Measurements from ENCODE around the gene CACNA2D1.
"Not testable (repeated sequence)": the region's sequence is repeated elsewhere in the genome, so short reads cannot be mapped to it uniquely, and the experiment has no call there.

CACNA2D1 gene

GRCh38 chr7:82156893-82157292 is 286.7 kb downstream of the CACNA2D1 start:
- no peak for DNase-seq

DNA sequence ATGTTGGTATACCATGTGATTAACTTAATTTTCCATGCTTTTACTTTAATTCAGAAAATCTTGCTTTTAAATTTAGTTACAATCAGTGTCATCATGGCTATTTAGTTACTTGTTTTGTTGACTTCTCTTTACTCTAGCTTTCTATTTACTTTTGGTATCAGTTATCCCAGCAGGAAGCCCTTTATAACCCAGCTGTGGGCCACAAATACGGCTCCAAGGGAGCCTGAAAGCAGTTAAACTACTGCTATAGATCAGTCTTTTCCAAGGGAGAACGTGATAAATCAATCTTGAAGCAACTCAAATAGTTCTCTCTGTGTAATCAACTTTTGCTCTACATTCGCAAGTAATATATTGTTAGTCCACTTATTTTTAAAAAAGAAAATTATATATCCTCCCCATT is 287.4 kb downstream of the CACNA2D1 start:
- DNase-seq, result no peak

- no peak for DNase-seq
These were observed 288.8 kb downstream of the CACNA2D1 start for GRCh38 chr7:82154728-82155127.

- DNase-seq, result no peak
These were observed 289.8 kb downstream of the CACNA2D1 start for GRCh38 chr7:82153776-82154175.

GRCh38 chr7:82152858-82153257 is 290.7 kb downstream of the CACNA2D1 start:
- DNase-seq, result no peak

DNA sequence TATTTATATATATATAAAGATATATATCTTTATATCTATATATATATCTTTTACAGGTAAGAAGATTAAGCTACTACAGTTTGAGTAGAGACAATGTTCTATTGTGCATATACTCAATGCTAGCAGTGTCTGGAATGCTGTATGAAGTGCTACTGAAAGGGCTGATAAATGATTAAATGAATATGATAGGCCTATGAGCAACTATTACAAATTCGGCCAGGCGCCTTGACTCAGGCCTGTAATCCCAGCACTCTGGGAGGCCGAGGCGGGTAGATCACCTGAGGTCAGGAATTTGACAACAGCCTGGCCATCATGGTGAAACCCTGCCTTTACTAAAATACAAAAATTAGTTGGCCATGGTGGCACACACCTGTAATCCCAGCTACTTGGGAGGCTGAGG is 297.1 kb downstream of the CACNA2D1 start:
- DNase-seq, result no peak

DNA sequence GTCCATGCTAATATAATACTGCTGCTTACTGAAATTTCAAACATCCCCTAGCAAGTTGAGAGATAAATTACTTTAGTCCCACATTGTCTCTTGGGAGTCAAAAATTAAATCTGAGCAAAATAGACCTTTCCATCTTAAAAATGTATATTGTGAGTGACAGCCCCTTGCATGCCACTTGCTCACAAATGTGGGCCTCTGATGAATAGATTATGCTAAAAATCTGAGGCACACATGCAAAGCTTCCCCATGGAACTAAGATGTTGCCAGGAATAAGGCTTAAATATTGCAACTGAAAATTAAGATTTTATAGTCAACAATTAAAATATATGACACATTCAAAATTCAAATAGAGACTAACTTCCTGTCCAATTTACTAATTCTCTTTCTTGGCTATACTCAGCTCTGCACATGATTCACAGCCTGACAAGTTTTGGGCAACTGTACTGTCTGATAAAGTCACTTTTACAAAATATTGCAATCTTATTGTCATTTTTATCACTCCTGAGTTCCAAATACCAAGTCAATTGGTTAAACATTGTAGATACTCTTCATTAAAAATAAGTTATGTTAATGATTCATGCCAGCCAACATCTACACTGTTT is 301.2 kb downstream of the CACNA2D1 start:
- no peak for DNase-seq

- no peak for DNase-seq
These were observed 302.1 kb downstream of the CACNA2D1 start for GRCh38 chr7:82141427-82141826.

DNA sequence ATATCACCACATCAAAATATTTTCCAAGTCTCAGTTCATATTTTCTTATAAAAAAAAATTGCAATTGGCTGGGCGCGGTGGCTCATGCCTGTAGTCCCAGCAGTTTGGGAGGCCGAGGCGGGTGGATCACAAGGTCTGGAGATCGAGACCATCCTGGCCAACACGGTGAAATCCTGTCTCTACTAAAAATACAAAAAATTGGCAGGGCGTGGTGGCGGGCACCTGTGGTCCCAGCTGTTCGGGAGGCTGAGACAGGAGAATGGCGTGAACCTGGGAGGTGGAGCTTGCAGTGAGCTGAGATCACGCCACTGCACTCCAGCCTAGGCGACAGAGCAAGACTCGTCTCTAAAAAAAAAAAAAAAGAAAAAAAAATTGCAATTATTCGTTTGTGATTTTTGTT is 303.0 kb downstream of the CACNA2D1 start:
- not testable (repeated sequence) for DNase-seq

- no peak for DNase-seq
These were observed 312.4 kb downstream of the CACNA2D1 start for GRCh38 chr7:82131215-82131614.

DNA sequence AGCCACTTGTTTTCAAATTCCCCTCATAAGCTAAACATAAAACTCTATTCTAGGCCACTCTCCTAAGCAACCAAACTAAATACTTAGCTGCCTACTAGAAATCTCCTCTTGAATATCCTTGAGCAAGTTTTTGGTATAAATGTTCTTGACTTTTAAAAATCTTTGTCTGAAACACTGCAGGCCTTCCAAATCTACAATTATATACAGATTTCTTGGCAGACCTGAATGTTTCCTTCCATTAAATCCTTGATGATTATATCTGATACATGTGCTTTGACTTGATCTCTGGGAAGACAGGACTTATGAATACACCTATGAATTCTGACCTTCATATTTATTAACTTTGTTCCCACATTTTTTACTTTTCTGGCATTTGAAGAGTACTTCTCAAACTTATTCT is 314.5 kb downstream of the CACNA2D1 start:
- no peak for DNase-seq

DNA sequence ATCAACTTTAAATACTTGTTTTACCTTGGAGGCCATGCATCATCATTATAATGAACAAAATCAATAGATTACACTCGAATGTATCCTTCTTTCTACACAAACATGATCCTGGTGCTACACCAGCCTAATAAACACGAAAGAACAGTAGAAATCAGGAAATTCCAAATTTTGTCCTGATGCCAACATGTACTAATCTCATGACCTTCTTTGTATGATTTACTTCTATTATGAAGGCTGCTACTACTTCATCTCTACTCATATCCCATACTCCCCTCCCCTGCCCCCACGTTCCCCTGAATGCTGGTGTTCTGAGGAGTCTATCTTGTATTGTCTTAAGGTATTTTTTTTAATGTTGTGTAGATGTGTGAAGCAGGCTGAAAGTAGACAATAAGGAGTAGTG is 315.0 kb downstream of the CACNA2D1 start:
- no peak for DNase-seq

GRCh38 chr7:82126576-82126975 is 317.0 kb downstream of the CACNA2D1 start:
- DNase-seq, result no peak

- no peak for DNase-seq
These were observed 319.1 kb downstream of the CACNA2D1 start for GRCh38 chr7:82124445-82124844.

DNA sequence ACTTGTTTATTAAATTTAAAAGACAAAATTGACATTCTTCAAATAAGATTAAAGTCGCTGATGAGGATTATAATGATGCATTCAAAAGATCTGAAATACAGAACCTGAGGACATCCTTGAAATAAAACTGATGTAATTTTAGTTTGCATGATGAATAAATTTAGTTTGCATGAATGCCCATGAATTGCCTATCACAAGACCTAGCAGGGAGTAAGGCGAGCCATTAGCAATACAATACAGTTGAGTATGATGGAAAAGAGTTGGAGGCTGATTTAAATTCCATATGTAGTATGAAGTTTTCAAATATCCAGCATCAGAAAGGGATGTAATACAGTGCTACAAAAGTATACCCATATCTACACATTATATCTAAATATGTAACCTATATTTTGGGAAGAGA is 321.3 kb downstream of the CACNA2D1 start:
- no peak for DNase-seq

DNA sequence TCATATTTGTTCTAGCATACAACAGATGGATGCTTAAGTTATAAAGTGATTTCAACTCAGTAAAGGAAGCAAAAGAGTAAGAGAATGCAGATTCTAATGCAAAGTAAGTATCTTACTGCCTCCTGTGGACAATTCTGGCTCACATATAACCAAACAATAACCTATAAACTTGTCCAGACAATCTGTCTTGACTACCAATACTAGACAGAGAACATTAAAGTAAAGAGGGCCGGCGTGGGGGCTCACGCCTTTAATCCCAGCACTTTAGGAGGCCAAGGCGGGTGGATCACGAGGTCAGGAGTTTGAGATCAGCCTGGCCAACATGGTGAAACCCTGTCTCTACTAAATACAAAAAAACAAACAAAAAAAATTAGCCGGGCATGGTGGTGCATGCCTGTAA is 329.3 kb downstream of the CACNA2D1 start:
- no peak for DNase-seq

GRCh38 chr7:82110146-82110840 is 333.3 kb downstream of the CACNA2D1 start:
- no peak for DNase-seq

DNA sequence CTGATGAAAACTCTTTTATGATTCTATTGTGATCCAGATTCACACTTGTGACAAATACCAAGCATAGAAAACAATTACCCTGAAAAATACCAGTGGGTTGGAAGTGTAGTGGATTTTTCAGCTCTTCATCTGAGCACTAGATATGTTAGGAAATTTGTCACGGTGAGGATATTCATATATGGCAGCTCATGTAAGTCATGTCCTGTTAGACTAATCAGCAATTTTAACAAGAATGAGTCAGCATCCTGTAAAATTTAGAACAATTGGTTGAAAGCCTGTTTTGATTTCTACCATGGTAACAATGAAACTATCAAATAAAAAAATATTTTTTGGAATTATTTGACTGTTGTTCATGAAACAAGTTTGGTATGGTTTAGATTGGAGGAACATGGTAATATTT is 334.3 kb downstream of the CACNA2D1 start:
- no peak for DNase-seq

GRCh38 chr7:82106201-82106600 is 337.4 kb downstream of the CACNA2D1 start:
- no peak for DNase-seq

DNA sequence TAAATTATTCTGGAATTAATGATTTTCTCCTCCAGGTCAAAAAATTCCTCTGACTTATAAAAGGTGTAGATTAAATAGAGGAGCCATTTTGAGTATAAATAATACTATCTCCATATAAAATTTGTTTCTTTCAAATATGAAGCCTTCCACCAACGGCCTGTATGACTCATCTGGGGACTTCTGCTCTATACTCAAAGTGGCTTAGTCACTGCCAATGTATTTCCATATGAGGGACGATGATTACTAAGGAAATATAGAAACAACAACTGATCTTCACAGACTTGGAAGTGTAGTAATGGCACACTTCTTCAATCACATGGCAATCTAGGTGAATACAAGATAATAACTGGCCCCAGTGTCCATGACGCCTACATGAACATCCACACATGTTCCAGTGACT is 338.1 kb downstream of the CACNA2D1 start:
- DNase-seq, result no peak

DNA sequence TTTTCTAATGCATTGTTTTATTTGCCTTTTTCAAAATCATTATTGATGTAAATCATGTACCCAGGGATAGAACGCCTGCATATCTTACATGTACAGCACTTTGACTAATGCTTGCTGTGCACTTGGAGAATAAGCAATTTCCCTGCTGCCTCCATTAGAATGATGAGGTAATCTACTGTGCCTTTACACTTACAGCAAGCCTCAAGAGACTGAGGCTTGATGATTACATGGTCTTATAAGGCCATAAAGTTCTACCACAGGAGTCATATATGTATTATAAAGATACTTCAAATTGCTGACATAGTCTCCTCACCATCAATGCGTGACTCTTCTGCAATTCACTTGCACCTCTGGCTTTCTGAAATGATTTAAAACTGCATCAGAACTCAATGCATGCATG is 345.2 kb downstream of the CACNA2D1 start:
- no peak for DNase-seq

- no peak for DNase-seq
These were observed 352.4 kb downstream of the CACNA2D1 start for GRCh38 chr7:82091126-82091684.

DNA sequence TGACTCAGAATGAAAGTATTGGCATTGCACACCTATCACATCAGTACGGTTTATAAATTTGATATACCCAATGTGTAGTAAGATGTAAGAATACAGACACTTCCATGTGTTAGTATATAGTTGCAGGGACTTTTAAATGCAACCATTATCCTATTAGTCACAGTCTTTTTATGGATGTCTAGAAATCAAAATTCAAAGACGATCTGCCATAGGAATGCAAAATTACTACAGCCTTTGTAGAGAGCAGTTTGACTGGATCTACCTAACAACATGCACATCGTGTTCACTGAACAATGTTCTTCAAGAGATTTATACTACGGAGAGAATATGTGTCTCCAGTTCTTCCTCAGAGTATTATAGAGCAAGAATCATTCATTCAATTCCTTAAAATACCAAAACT is 356.5 kb downstream of the CACNA2D1 start:
- DNase-seq, result no peak

- DNase-seq, result no peak
These were observed 358.5 kb downstream of the CACNA2D1 start for GRCh38 chr7:82085116-82085515.

Measured in KG1 (cell line).